Adipose tissue (tissue), 3 donors: ENCODE results near the gene SLC1A7. TPM values are rescaled to one million over a fixed set of nuclear protein-coding genes. Genes with fewer than 3 reads are reported as not detected.
A peak's percentile ranks its signal among the peaks of the same experiment; 100 is the strongest.

ENCODE experiments used
- H3K27ac ChIP-seq: one replicate; pipeline ENCODE4 v1.5.1; 2013; ENCODE audit warnings: low read depth, low read length
- whole genome bisulfite sequencing, 3 donors: extraction: QIAGEN DNeasy Blood & Tissue Kit; methylation state at CpG; one replicate each; pipeline ENCODE4 v1.1.7; 2013; 5-methylcytosine and 5-hydroxymethylcytosine counted together
- polyA plus RNA-seq, 3 donors: library from polyadenylated mRNA; stranded (reverse); fragments of 200-250 nt; gene quantifications; one replicate each; pipeline ENCODE4 v1.2.3, GENCODE V29; 2013
- donor health status: healthy with polysubstance abuse.
- donor health status: Bipolar disorder and iron deficiency.
- donor health status: healthy.

SLC1A7 gene
- polyA plus RNA-seq, 3 donors, result 0.03 to 0.90 (median 0.54) TPM

DNA sequence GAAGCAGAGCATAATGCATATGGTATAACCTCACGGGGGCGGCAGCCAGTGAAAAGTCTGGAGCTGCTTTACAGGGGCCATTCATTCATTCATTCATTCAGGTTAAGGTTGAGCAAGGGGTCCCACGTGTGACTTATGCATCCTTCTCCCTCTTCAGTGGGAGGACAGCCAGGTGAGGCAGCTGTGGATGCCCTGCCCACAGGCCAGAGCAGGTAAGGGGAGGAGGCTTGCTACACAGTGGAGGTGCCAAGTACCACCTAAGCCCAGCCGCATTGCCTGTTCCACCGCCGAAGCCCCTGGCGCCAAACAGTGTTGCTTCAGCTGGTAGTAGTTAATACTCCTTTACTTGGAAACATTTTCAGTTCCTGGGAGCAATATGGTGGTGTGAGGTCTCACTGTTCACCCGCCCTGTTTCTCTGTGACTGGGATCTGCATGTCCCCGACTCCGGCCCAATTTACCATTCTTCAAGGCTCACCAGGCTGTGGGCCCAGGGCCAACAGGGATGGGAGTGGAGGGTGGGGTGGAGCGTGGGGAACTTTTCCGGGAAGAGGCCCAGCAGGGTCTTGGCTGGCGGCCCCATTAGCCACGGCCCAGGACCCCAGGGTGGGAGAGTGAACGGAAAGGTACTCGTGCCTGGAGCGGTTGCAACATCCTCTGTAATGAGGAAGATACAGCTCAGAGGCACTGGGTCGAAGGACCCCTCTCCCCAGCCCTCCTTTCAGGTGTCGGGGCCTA lies 81.1 kb downstream of the SLC1A7 start:
- H3K27ac ChIP-seq, result peak overlapping the region; percentile 20
- 38 to 61% (median 42%) methylated on average over 19 of the region's 19 CpGs for whole genome bisulfite sequencing, 3 donors

- H3K27ac ChIP-seq, result no peak overlapping the region
- WGBS, 3 donors, result 58 to 91% (median 63%) methylated on average over 1 of the region's 1 CpG
Observed at GRCh38 chr1:53060579-53060978, 81.9 kb downstream of the SLC1A7 start.

- 56 to 69% (median 63%) methylated on average over 2 of the region's 2 CpGs for WGBS, 3 donors
- no peak overlapping the region for H3K27ac ChIP-seq
Observed at GRCh38 chr1:53057127-53057526, 85.3 kb downstream of the SLC1A7 start.

GRCh38 chr1:53051676-53052075 lies 90.8 kb downstream of the SLC1A7 start:
- 33 to 68% (median 67%) methylated on average over 1 of the region's 1 CpG for WGBS, 3 donors
- H3K27ac ChIP-seq, result no peak overlapping the region

GRCh38 chr1:53050310-53050709 lies 92.1 kb downstream of the SLC1A7 start:
- H3K27ac ChIP-seq, result no peak overlapping the region

GRCh38 chr1:53049574-53049967 lies 92.9 kb downstream of the SLC1A7 start:
- H3K27ac ChIP-seq, result no peak overlapping the region
- WGBS, 3 donors, result 82 to 87% (median 82%) methylated on average over 3 of the region's 3 CpGs

More at GRCh38 chr1:53050310-53050709, 92.1 kb downstream of the SLC1A7 start:
- WGBS, 3 donors, result 71 to 88% (median 74%) methylated on average over 2 of the region's 2 CpGs

GRCh38 chr1:53048960-53049573 lies 93.4 kb downstream of the SLC1A7 start:
- 73 to 83% (median 80%) methylated on average over 3 of the region's 3 CpGs for WGBS, 3 donors
- no peak overlapping the region for H3K27ac ChIP-seq

DNA sequence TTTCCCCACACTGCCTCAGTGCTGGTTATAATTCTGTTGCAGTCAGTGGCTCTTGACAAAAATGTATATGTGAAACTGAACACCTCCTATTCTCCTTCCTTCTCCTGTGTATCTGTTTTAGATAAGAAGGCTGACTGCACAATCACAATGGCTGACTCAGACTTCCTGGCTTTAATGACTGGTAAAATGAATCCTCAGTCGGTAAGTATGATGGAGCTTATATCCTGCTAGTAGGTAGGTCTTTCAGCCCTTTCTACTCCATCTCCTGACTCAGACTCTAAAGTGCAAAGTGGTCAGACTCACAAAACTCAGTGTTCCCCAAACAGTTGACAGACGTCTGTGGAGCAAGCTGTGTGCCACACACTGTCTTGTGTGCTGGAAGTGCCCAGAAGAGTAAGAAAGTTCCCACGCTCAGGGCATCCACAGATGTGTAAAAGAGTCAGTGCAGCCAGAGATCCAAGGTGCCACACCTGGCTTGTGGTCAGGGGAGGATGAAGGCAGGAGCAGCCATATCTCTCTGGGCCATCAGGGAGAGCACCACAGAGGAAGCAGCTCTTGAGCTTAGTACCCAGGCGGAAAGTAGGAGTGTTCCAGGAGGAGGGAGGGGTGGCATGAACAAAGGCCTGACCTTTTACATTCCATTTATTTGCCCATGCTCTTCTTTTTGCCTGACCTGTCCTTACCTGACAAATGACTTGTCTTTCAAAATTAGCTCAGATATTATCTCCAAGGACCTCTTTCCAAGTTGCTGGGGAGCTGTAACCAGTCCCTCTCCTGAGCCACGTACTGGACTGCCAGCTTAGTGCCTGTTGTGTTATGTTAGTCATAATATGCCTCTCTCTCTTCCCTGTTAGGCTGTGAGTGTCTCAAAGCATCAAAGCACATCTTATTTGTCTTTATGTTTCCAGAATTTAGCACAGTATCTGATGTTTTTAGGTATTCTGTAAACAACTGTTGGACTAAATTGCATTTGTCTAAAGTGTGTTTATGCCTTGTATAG lies 94.4 kb downstream of the SLC1A7 start:
- 71 to 80% (median 73%) methylated on average over 5 of the region's 5 CpGs for WGBS, 3 donors
- H3K27ac ChIP-seq, result no peak overlapping the region

- H3K27ac ChIP-seq, result no peak overlapping the region
- 0 to 41% (median 25%) methylated on average over 2 of the region's 2 CpGs for WGBS, 3 donors
Observed at GRCh38 chr1:53046930-53047329, 95.5 kb downstream of the SLC1A7 start.

DNA sequence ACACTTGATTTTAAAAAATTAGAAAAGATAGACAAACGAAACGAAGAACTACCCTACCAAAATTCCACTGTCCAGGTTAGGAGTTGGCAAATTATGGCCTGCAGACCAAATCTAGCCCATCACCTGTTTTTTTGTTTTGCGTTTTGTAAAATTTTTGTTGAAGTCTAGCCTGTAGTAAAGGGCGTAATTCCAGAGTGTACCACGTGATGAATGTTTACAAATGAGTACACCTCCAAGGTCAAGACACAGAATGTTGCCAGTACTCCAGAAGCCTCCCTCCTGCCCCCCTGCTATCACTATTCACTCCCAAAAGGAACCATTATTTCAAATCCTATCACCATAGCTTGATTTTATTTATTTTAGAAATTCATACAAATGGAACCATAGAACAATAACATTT lies 97.5 kb downstream of the SLC1A7 start:
- WGBS, 3 donors, result 67 to 91% (median 89%) methylated on average over 5 of the region's 5 CpGs
- H3K27ac ChIP-seq, result no peak overlapping the region

DNA sequence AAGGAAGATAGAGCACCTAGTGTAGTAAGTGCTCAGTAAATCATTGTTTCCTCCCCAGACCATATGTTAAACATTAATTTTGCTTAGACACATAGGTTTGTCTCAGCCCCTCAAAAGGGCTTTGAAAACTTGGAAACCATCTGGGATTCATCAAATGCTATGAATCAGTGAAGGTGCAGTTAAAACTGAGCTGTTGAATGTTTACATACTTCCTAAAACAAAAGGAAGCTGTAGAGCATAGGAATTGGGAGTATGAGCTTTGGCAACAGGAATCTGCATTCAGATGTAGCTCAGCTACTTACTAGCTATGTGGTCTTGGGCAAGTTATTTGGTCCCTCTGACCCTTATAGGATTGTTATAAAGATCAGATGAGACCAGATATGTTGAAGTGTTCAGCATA lies 99.2 kb downstream of the SLC1A7 start:
- no peak overlapping the region for H3K27ac ChIP-seq

DNA sequence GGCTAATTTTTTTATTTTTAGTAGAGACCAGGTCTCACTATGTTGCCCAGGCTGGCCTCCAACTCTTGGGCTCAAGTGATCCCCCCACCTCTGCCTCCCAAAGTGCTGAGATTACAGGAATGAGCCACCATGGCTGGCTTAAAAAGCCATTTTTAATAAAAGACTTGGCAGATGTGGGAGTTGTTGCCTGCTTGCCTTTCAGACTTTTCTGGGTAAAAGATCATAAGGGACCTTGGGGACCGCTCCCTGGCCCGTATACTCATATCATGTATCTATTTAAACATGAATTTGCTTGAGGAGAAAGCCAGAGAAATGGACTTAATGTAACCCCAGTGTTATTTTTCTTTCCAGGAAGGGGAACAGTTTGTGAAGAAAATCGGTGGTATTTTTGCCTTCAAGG lies 103.9 kb downstream of the SLC1A7 start:
- 55 to 81% (median 67%) methylated on average over 3 of the region's 3 CpGs for WGBS, 3 donors
- no peak overlapping the region for H3K27ac ChIP-seq

Other genes starting within 250 kb of the SLC1A7 start
- gene ECHDC2, start 220.9 kb downstream of the SLC1A7 start, polyA plus RNA-seq, result 100 to 1,000 TPM in 2 of 3 donors, 10 to 100 TPM in 1; 94.2 to 194 (median 125) TPM
- 100 to 1,000 TPM in 2 of 3 donors, 10 to 100 TPM in 1; 58.3 to 343 (median 128) TPM for gene SCP2, start 215.4 kb downstream of the SLC1A7 start, polyA plus RNA-seq
- 100 to 1,000 TPM in 1 of 3 donors, 10 to 100 TPM in 2; 10.3 to 209 (median 95.1) TPM for gene PODN, start 80.4 kb downstream of the SLC1A7 start, polyA plus RNA-seq
- 10 to 100 TPM in 2 of 3 donors, 1 to 10 TPM in 1; 8.2 to 21.6 (median 13.0) TPM for gene CPT2, start 54.2 kb upstream of the SLC1A7 start, polyA plus RNA-seq
- 100 to 1,000 TPM in 1 of 3 donors, 10 to 100 TPM in 2; 30.1 to 118 (median 74.5) TPM for gene CZIB, start 78.0 kb upstream of the SLC1A7 start, polyA plus RNA-seq
- gene MAGOH, start 95.9 kb upstream of the SLC1A7 start, polyA plus RNA-seq, result 10 to 100 TPM; 27.9 to 72.1 (median 59.8) TPM
- 1 to 10 TPM in 1 of 3 donors, under 1 TPM in 2; 0.67 to 3.1 (median 0.75) TPM for gene LRP8, start 185.4 kb upstream of the SLC1A7 start, polyA plus RNA-seq